ENCODE measurements around the gene CD37. TPM values are rescaled to one million over a fixed set of nuclear protein-coding genes. Genes with fewer than 3 reads are reported as not detected.

CD37 gene
- total and polyA plus RNA-seq, 2 of the 4 experiments (the other 2 are of a cell fraction), result not detected

DNA sequence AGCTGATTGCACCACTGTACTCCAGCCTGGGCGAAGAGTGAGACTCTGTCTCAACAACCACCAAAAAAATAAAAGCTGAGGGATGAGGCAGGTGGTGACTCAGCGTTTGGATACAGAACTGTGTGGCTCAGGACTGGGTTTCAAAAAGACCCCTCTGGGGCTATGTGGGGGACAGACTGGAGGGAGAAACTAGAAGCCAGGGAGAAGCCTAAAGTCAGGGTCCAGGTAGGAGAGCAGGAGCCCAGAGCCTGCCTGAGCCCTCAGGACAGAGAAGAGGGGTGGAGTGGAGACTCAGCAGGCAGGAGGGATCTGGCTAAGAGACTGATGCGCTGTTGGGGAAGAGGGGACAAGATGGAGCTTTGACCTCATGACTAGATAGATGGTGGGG lies 1.8 kb upstream of the CD37 start:
- Histone ChIP-seq H3K36me3 (ENCODE audit: control insufficient read depth, insufficient read depth, low read length) (peaks cover 5% of the 10 kb centered on the region), H3K9me1 (ENCODE audit: insufficient read depth, low read length) (peaks cover 7% of the 10 kb centered on the region; the same call in 1 of the 2 replicates), H3K79me1 (ENCODE audit: low read depth in 1 of 2, low read length in 2 of 2) (no peaks in the 10 kb centered on the region; a peak in 1 of 4 replicates), H4K5ac (ENCODE audit: low read depth, low read length) (no peak overlapping the region), H3K23ac (ENCODE audit: low read depth, low read length) (no peak overlapping the region), H3K27me3 (ENCODE audit: control insufficient read depth, insufficient read depth, low read length) (no peaks in the 10 kb centered on the region), H3K4me2 (ENCODE audit: low read depth, low read length) (no peak overlapping the region), H3K14ac (replicated peaks; ENCODE audit: low read depth, low read length) (no peak overlapping the region), H3K4me3 (ENCODE audit: insufficient read depth, low read depth, low read length) (no peak overlapping the region), H2AK9ac (replicated peaks; ENCODE audit: low read depth, low read length, poor library complexity) (no peak overlapping the region), H4K91ac (ENCODE audit: insufficient read depth, low read depth, low read length) (no peak overlapping the region), H2AK5ac (ENCODE audit: low read depth, low read length) (no peak overlapping the region), H2BK15ac (ENCODE audit: low read depth, low read length) (no peak overlapping the region), H2AFZ (replicated peaks; ENCODE audit: low read length, poor library complexity) (no peak overlapping the region), H4K20me1 (ENCODE audit: insufficient read depth, low read length) (0 out of 2 replicates have a peak, but pooled peaks cover 5% of the 10 kb centered on the region), H3K18ac (ENCODE audit: low read depth, low read length) (no peak overlapping the region), H3K9me3 (ENCODE audit: control insufficient read depth, insufficient read depth, low read length) (no peaks in the 10 kb centered on the region), H4K8ac (ENCODE audit: low read depth in 2 of 2, low read length in 2 of 2) (no peak overlapping the region), H3K9ac (ENCODE audit: low read depth, low read length) (no peak overlapping the region), H3K4me1 (ENCODE audit: control insufficient read depth, insufficient read depth, low read length) (no peaks in the 10 kb centered on the region), H3K27ac (ENCODE audit: insufficient read depth, low read length) (no peak overlapping the region), H3K4ac (ENCODE audit: low read depth, low read length) (no peak overlapping the region), H3K56ac (ENCODE audit: extremely low read depth, insufficient read depth, low read length) (no peak overlapping the region), H2BK120ac (ENCODE audit: low read depth, low read length) (no peak overlapping the region), H2BK20ac (ENCODE audit: low read depth, low read length) (no peak overlapping the region), H2BK5ac (ENCODE audit: low read depth, low read length, poor library complexity, severe bottlenecking) (no peak overlapping the region)
- in situ Hi-C loops (cut with MboI; ENCODE audit: low sequenced_read_pairs), result no loop called here
- ATAC-seq (ENCODE audit: low read depth) (peak; percentile 62), DNase-seq (peak; percentile 40)
- intact Hi-C loops (cut with micrococcal nuclease), result no loop called here
- TF ChIP-seq NFE2L2 (IDR thresholded peaks at IDR 0.05; ENCODE audit: low read depth, low read length) (peak; percentile 40), RFX5 (IDR thresholded peaks at IDR 0.05; ENCODE audit: low read depth, low read length) (no peak)
- no CpG with 5 or more reads among the region's 3 CpGs for WGBS, 2 experiments (ENCODE audit: extremely low coverage in 2 of 2, insufficient read length in 1 of 2)
- no TSS peak for BruUV-seq (replicated peaks)
- ChIA-PET CTCF (no interaction called here), POLR2A (ENCODE audit: unreplicated experiment) (no interaction called here)
- dilution Hi-C loops (cut with HindIII; ENCODE audit: low sequenced_read_pairs, unreplicated experiment), result no loop called here
